Measurements from ENCODE around the gene FOLR2.

GRCh38 chr11:72238492-72239312 is 22.1 kb downstream of the FOLR2 start:
- TF ChIP-seq CTCF (IDR thresholded peaks at IDR 0.05) (peak in 1 of 5 experiments; percentile 30), POLR2A (IDR thresholded peaks at IDR 0.05) (no peak)
